ENCODE measurements around the gene KIAA0232.
A peak's percentile ranks its signal among the peaks of the same experiment; 100 is the strongest.

KIAA0232 gene

DNA sequence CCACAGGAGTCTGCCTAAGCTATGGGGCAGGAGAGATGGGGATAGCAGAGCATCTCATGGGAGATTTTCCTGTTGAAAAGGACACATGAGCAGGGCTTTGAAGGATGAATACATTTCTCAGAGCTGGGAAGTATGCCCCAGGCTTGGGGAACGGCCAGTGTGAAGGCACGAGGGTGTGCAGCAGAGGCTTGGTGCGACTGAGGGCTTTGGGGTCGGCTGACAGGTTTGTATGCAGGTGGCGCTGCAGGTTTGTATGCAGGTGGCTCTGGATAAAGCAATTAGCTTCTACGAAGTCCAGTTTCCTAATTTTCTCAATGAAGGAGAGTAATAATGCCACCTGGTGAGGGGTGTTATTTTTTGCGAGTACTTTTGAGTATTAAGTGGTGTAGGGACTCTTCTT, 6.8 kb upstream of the KIAA0232 start:
- no peaks in the 10 kb centered on the region for H3K36me3 ChIP-seq (ENCODE audit: control insufficient read depth in 5 of 5, insufficient read depth in 5 of 5, low read length in 5 of 5)
- H3K4me3 ChIP-seq (ENCODE audit: low read depth in 1 of 5, low read length in 5 of 5) = no peak overlapping the region
- peaks cover 0 to 3% (median 0%) of the 10 kb centered on the region in 5 donors for H3K27me3 ChIP-seq (ENCODE audit: control insufficient read depth in 5 of 5, insufficient read depth in 4 of 5, low read length in 5 of 5)
- no peak overlapping the region for H3K9ac ChIP-seq (ENCODE audit: low read length in 5 of 5)
- peaks cover 0 to 30% (median 19%) of the 10 kb centered on the region in 5 donors for H3K4me1 ChIP-seq (ENCODE audit: control insufficient read depth in 5 of 5, insufficient read depth in 5 of 5, low read length in 5 of 5)
- no peaks in the 10 kb centered on the region for H3K9me3 ChIP-seq (ENCODE audit: control insufficient read depth in 5 of 5, low read length in 5 of 5)
- H3K27ac ChIP-seq (ENCODE audit: low read depth, low read length) = no peak overlapping the region

DNA sequence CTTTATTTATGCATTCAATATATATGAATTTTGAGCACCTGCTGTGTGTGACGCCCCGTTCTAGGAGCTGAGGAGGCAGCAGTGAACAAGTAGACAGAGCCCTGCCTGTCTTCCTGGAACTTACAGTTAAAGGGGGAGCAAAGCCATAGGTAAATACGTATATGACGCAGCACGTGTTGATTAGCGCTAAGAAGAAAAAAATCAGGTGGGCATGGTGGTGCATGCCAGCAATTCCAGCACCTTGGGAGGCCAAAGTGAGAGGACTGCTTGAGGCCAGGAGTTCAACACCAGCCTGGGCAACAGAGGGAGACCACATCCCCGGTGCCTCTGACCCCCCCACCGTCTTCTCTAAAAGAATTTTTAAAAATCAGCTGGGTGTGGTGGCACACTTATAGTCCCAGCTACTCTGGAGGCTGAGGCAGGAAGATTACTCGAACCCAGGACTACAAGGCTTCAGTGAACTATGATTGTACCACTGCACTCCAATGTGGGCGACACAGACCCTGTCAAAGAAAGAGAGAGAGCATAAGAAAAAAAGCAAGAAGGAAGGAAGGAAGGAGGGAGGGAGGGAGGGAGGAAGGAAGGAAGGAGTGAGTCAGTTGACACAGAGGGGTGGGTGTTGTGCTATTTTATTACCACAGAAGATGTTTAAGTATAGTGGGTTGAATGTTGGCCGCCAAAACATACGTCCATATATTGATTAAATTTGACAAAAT, 5.4 kb upstream of the KIAA0232 start:
- Histone ChIP-seq H3K9ac (ENCODE audit: low read length in 5 of 5) (no peak overlapping the region), H3K27ac (ENCODE audit: low read depth, low read length) (no peak overlapping the region), H3K36me3 (ENCODE audit: control insufficient read depth in 5 of 5, insufficient read depth in 5 of 5, low read length in 5 of 5) (no peaks in the 10 kb centered on the region), H3K27me3 (ENCODE audit: control insufficient read depth in 5 of 5, insufficient read depth in 4 of 5, low read length in 5 of 5) (peaks cover 0 to 3% (median 0%) of the 10 kb centered on the region in 5 donors), H3K4me3 (ENCODE audit: low read depth in 1 of 5, low read length in 5 of 5) (no peak overlapping the region), H3K9me3 (ENCODE audit: control insufficient read depth in 5 of 5, low read length in 5 of 5) (no peaks in the 10 kb centered on the region), H3K4me1 (ENCODE audit: control insufficient read depth in 5 of 5, insufficient read depth in 5 of 5, low read length in 5 of 5) (peaks cover 0 to 25% (median 16%) of the 10 kb centered on the region in 5 donors)

DNA sequence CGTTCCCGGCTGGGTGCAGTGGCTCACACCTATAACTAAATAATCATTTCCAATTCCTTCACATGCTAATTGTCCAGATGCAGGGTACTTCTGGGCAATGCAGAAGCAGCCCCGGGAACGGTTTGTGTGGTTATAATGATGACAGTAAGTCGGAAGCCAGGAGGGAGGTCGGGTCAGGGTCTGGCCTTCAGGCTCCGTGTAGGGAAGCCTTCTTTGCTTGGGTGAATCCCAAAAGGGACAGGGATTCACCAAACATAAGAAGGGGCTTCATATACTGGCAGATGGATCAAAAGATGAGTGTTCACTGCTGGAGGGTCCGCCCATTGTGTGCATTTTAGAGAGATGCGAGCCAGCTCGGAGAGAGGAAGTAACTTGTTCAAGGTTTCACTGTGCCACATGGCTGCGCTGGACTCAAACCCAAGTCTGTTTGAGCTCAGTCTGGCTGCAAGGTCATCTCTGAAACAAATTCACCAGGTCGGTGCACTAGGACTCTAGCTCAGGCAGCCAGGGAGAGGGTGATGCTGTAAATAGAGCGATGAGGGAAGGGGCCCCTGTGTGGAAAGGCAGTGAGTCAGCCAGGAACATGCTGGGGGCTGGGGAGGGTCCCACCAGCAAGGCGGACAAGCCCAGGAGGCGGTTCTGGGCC, 4.8 kb upstream of the KIAA0232 start:
- Histone ChIP-seq H3K27ac (ENCODE audit: low read depth, low read length) (no peak overlapping the region), H3K9me3 (ENCODE audit: control insufficient read depth in 5 of 5, low read length in 5 of 5) (no peaks in the 10 kb centered on the region), H3K9ac (ENCODE audit: low read length in 5 of 5) (no peak overlapping the region), H3K4me1 (ENCODE audit: control insufficient read depth in 5 of 5, insufficient read depth in 5 of 5, low read length in 5 of 5) (peaks cover 0 to 20% (median 11%) of the 10 kb centered on the region in 5 donors), H3K27me3 (ENCODE audit: control insufficient read depth in 5 of 5, insufficient read depth in 4 of 5, low read length in 5 of 5) (peaks cover 0 to 3% (median 0%) of the 10 kb centered on the region in 5 donors), H3K36me3 (ENCODE audit: control insufficient read depth in 5 of 5, insufficient read depth in 5 of 5, low read length in 5 of 5) (no peaks in the 10 kb centered on the region), H3K4me3 (ENCODE audit: low read depth in 1 of 5, low read length in 5 of 5) (no peak overlapping the region)

GRCh38 chr4:6778435-6778834, 4.1 kb upstream of the KIAA0232 start:
- Histone ChIP-seq H3K4me1 (ENCODE audit: control insufficient read depth in 5 of 5, insufficient read depth in 5 of 5, low read length in 5 of 5) (peaks cover 0 to 20% (median 11%) of the 10 kb centered on the region in 5 donors), H3K27me3 (ENCODE audit: control insufficient read depth in 5 of 5, insufficient read depth in 4 of 5, low read length in 5 of 5) (peaks cover 0 to 3% (median 0%) of the 10 kb centered on the region in 5 donors), H3K9me3 (ENCODE audit: control insufficient read depth in 5 of 5, low read length in 5 of 5) (no peaks in the 10 kb centered on the region), H3K27ac (ENCODE audit: low read depth, low read length) (no peak overlapping the region), H3K9ac (ENCODE audit: low read length in 5 of 5) (no peak overlapping the region), H3K36me3 (ENCODE audit: control insufficient read depth in 5 of 5, insufficient read depth in 5 of 5, low read length in 5 of 5) (no peaks in the 10 kb centered on the region), H3K4me3 (ENCODE audit: low read depth in 1 of 5, low read length in 5 of 5) (no peak overlapping the region)

DNA sequence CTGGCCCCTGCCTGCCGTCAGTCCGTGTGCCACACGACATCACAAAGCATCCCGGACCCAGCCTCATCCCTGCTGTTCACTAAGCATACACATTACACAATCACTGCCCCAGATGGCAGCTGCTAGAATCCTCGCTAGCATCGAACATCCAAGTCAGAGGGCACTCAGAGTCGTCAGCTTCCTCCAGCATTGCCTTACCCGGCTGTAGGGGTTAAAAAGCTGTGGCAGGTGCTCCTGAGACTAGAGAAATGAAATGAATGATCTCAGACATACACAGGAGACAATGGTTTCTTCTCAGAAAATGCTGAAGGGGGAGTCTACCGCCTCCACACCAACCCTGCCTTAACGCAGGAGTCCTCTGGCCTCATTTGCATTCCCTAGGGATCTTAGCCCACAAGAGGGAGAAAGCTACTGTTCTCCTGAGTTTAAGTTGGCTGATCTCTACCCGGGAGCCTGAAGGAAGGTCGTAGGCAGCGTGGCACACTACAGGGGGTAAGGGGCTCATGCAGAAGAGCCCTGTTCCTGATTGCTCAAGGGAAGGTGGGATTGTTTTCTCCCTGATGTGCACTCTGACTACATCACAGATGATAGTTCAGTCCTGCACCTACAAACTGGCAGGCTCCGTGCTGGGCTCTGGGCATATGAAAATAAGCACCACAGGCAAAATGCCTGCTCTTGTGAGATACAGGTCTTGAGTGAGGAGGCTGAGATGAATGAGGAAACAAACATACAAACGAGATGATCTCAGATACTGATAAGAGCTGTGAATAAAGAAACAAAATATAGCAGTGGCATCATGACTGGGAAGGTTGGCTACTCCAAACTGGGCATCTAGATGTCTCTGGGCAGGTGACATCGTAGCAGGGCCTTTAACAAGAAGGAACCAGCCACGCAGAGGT, 2.6 kb upstream of the KIAA0232 start:
- Histone ChIP-seq H3K9ac (ENCODE audit: low read length in 5 of 5) (peak overlapping the region in 1 of 5 donors; percentile 30), H3K4me1 (ENCODE audit: control insufficient read depth in 5 of 5, insufficient read depth in 5 of 5, low read length in 5 of 5) (peaks cover 2 to 31% (median 23%) of the 10 kb centered on the region in 5 donors), H3K27ac (ENCODE audit: low read depth, low read length) (peak overlapping the region; percentile 54), H3K36me3 (ENCODE audit: control insufficient read depth in 5 of 5, insufficient read depth in 5 of 5, low read length in 5 of 5) (no peaks in the 10 kb centered on the region), H3K4me3 (ENCODE audit: low read depth in 1 of 5, low read length in 5 of 5) (no peak overlapping the region), H3K9me3 (ENCODE audit: control insufficient read depth in 5 of 5, low read length in 5 of 5) (no peaks in the 10 kb centered on the region), H3K27me3 (ENCODE audit: control insufficient read depth in 5 of 5, insufficient read depth in 4 of 5, low read length in 5 of 5) (peaks cover 0 to 3% (median 0%) of the 10 kb centered on the region in 5 donors)

GRCh38 chr4:6781113-6781512, 1.4 kb upstream of the KIAA0232 start:
- Histone ChIP-seq H3K9ac (ENCODE audit: low read length in 5 of 5) (peak overlapping the region in 1 of 5 donors; percentile 72), H3K27me3 (ENCODE audit: control insufficient read depth in 5 of 5, insufficient read depth in 4 of 5, low read length in 5 of 5) (peaks cover 0 to 3% (median 0%) of the 10 kb centered on the region in 5 donors), H3K36me3 (ENCODE audit: control insufficient read depth in 5 of 5, insufficient read depth in 5 of 5, low read length in 5 of 5) (no peaks in the 10 kb centered on the region), H3K4me3 (ENCODE audit: low read depth in 1 of 5, low read length in 5 of 5) (no peak overlapping the region), H3K4me1 (ENCODE audit: control insufficient read depth in 5 of 5, insufficient read depth in 5 of 5, low read length in 5 of 5) (peaks cover 2 to 39% (median 28%) of the 10 kb centered on the region in 5 donors), H3K9me3 (ENCODE audit: control insufficient read depth in 5 of 5, low read length in 5 of 5) (no peaks in the 10 kb centered on the region), H3K27ac (ENCODE audit: low read depth, low read length) (peak overlapping the region; percentile 60)

DNA sequence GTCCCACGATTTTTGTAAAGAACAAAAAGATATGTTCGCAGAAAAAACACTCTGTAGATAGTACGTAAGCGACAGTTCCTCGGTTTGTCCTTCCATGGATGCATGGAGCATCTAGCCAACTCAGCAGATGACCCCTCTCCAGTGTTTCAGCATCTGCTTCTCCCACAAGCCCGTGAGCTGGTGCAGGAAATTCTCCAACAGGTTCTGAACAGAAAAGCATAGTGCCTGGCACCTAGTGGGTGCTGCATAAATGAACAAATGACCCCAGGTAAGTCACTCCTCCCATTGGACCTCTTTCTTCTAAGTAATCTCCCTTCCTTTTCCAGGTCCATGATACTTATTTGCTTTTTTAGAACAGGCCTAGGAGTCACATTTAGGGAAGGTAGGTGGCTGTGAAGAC, 966 bp upstream of the KIAA0232 start:
- peak overlapping the region; percentile 60 for H3K27ac ChIP-seq (ENCODE audit: low read depth, low read length)
- H3K4me3 ChIP-seq (ENCODE audit: low read depth in 1 of 5, low read length in 5 of 5) = peak overlapping the region in 4 of 5 donors; percentile 71 to 92 (median 81)

DNA sequence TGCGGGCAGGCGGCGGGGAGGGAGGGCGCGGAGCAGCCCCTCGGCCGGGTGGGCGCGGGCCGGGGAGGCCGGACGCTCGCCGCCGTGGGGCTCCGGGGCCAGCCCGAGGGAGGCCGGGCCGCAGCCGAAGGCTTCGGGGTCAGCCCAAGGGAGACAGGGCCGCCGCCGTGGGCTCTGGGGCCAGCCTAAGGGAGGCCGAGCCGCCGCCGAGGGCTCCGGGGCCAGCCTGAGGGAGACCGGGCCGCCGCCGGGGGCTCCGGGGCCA, 251 bp downstream of the KIAA0232 start:
- peak overlapping the region; percentile 98 for H3K27ac ChIP-seq (ENCODE audit: low read depth, low read length)
- no peaks in the 10 kb centered on the region for H3K27me3 ChIP-seq (ENCODE audit: control insufficient read depth in 5 of 5, insufficient read depth in 4 of 5, low read length in 5 of 5)
- H3K9me3 ChIP-seq (ENCODE audit: control insufficient read depth in 5 of 5, low read length in 5 of 5) = no peaks in the 10 kb centered on the region
- peak overlapping the region in 4 of 5 donors; percentile 74 to 92 (median 86) for H3K4me3 ChIP-seq (ENCODE audit: low read depth in 1 of 5, low read length in 5 of 5)
- peak overlapping the region in 4 of 5 donors; percentile 89 to 100 (median 99) for H3K9ac ChIP-seq (ENCODE audit: low read length in 5 of 5)
- peaks cover 2 to 42% (median 28%) of the 10 kb centered on the region in 5 donors for H3K4me1 ChIP-seq (ENCODE audit: control insufficient read depth in 5 of 5, insufficient read depth in 5 of 5, low read length in 5 of 5)
- H3K36me3 ChIP-seq (ENCODE audit: control insufficient read depth in 5 of 5, insufficient read depth in 5 of 5, low read length in 5 of 5) = peaks cover 0 to 3% (median 0%) of the 10 kb centered on the region in 5 donors

More for the DNA sequence above, 966 bp upstream of the KIAA0232 start:
- Histone ChIP-seq H3K36me3 (ENCODE audit: control insufficient read depth in 5 of 5, insufficient read depth in 5 of 5, low read length in 5 of 5) (no peaks in the 10 kb centered on the region), H3K9ac (ENCODE audit: low read length in 5 of 5) (peak overlapping the region in 1 of 5 donors; percentile 72), H3K9me3 (ENCODE audit: control insufficient read depth in 5 of 5, low read length in 5 of 5) (no peaks in the 10 kb centered on the region), H3K27me3 (ENCODE audit: control insufficient read depth in 5 of 5, insufficient read depth in 4 of 5, low read length in 5 of 5) (peaks cover 0 to under 1% (median 0%) of the 10 kb centered on the region in 5 donors), H3K4me1 (ENCODE audit: control insufficient read depth in 5 of 5, insufficient read depth in 5 of 5, low read length in 5 of 5) (peaks cover 2 to 39% (median 28%) of the 10 kb centered on the region in 5 donors)

DNA sequence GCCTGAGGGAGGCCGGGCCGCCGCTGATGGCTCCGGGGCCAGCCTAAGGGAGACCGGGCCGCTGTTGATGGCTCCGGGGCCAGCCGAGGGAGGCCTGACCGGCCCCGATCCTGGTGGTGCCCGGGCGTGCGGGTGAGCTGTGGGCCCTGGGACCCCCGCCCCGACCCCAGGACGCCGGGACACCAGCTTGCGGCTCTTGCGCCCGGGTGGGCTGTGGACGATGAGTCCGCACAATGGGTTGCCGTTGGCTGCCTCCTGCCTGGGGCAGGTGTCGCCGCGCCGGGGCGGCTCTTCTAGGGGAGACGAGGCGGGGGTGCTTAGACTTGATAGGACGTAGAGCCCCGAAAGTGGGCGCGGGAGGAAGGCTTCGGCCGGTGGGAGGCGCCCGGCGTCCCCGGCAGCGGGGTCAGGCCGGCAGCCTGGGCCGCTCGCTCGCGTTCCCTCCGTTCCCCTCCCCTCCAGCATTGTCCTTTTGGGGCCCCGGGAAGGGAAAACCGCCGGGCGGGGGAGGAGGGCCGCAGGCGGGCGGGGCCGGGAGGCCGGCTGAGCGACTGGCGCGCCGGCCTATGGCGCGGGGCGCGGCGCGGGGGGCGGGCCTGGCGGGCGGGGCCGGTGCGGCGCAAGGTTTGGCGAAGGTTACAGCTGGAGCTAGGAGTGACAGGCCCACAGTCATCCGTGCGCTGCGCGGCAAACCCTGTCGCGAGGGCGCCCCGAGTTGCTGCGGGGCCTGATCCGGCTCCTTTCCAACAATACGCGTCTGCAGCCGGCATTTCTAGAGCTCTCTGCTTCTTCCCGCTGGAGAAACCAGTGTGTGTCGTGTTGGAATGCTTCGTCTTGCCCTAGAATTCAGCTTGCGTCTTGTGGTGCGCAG, 819 bp downstream of the KIAA0232 start:
- no peaks in the 10 kb centered on the region for H3K27me3 ChIP-seq (ENCODE audit: control insufficient read depth in 5 of 5, insufficient read depth in 4 of 5, low read length in 5 of 5)
- H3K9me3 ChIP-seq (ENCODE audit: control insufficient read depth in 5 of 5, low read length in 5 of 5) = no peaks in the 10 kb centered on the region
- H3K36me3 ChIP-seq (ENCODE audit: control insufficient read depth in 5 of 5, insufficient read depth in 5 of 5, low read length in 5 of 5) = peaks cover 0 to 3% (median 0%) of the 10 kb centered on the region in 5 donors
- H3K27ac ChIP-seq (ENCODE audit: low read depth, low read length) = peak overlapping the region; percentile 98
- H3K4me1 ChIP-seq (ENCODE audit: control insufficient read depth in 5 of 5, insufficient read depth in 5 of 5, low read length in 5 of 5) = peaks cover 2 to 47% (median 33%) of the 10 kb centered on the region in 5 donors
- H3K9ac ChIP-seq (ENCODE audit: low read length in 5 of 5) = peak overlapping the region in 4 of 5 donors; percentile 89 to 100 (median 99)
- H3K4me3 ChIP-seq (ENCODE audit: low read depth in 1 of 5, low read length in 5 of 5) = peak overlapping the region; percentile 81 to 92 (median 88)

Data from subcutaneous abdominal adipose tissue (tissue), 5 donors.